NCI-H2107 treated with DMSO at 0.1 percent for 48 hours (cell line): Measurements from ENCODE around the gene LRRC56.

Experiments used
- DNase-seq: peaks from one replicate; lab custom pipeline; 2025; ENCODE audit not compliant: unreplicated experiment; lab: John Stamatoyannopoulos, UW

The LRRC56 gene

DNA sequence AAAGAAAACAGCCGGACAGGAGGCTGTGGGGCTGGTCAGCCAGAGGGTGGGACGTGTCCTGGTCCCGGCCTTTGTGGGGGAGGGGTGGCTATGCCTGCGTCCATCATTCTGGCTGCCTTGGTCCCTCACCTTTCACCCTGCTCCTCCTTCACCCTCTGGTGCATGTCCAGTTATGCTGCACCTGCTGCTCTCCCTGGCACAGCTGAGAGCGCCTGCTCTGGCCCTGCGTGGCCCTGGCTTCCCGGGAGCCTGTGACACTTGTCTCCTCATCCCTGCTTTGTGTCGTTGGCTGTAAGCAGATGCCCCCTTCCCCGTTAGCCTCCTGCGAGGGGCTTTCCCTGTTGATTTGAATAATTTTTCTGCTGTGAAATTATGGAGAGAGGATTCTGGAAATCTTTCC is 55.6 kb downstream of the LRRC56 start:
- no peak for DNase-seq

DNA sequence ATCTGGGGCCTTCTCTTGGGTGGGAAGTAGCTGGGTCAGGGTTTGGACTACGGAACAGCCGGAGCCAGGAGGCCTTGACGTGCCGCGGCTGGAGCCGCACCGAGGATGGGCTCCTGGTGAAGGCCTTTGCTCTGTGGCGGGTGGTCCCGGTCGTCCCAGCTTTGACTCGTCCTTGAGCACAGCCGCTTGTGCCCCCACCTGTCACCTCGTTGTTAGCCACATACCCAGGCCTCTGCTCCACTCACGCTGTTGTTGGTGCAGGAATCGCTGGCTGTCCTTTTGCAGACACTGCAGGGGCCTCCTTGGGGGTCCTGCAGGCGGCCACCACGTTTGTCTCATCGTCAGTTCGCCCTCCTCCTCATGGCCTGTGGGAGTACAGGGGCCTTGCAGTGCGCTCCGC is 56.0 kb downstream of the LRRC56 start:
- DNase-seq, result no peak

DNA sequence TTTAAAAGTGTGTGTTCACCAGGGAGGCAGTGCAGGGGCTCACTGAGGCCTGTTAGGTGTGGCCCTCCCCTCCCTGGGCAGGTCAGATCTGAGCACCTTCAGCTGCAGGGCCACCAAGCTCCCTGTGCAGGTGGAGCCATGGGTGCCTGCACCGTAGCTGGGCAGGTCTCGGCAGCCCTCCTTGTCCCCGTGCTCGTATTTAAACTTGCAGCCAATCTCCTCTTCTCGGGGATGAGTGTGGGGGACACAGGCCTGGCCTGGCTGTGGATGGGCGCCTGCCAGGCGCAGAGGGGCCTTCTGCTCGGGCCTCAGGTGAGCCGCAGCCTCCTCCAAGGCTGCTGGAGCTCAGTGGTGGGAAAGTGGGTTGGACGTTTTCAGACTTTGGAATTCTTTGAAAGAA is 58.1 kb downstream of the LRRC56 start:
- DNase-seq, result no peak

DNA sequence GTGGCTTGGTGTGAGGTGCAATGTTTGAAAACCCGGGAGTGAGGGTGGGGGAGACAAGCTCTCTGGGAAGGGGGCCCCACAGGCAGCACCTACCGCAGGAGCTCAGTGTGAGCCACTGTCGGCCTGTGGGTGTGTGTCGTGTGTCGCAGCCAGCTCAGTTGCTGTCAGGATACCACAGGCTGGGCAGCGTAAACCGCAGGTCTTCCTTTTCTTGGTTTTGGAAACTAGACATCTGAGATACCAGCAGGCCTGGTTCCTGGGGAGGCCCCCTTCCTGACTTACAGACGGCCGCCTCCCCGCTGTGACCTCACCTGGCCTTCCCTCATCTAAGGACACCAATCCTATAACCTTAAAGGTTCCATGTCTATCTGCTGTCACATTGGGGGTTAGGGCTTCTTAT is 59.0 kb downstream of the LRRC56 start:
- no peak for DNase-seq

DNA sequence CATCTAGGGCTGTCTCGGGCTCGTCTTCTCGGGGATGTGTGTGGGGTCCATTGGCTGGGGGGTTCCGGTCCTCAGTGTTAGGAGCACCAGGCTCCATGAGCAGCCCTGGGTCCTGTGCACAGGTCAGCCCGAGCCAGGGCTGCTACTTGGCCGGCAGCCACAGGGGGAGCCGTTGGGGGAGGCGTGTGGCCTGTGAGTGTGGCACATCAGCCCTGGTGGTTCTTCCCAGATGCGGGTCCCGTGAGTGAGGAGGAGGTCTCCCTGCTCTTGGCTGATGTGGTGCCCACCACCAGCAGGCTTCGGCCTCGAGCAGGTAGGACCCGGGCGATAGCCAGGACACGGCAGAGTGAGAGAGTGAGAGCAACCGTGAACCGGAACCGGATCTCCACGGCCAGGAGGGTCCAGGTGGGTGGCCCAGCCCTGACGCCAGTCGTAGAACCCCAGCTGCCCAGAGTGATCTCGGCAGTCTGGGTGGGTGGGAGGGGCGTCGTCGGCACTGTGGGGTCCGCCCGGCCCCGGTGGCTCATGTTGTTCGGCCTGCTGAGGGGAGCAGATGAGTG is 59.9 kb downstream of the LRRC56 start:
- no peak for DNase-seq

DNA sequence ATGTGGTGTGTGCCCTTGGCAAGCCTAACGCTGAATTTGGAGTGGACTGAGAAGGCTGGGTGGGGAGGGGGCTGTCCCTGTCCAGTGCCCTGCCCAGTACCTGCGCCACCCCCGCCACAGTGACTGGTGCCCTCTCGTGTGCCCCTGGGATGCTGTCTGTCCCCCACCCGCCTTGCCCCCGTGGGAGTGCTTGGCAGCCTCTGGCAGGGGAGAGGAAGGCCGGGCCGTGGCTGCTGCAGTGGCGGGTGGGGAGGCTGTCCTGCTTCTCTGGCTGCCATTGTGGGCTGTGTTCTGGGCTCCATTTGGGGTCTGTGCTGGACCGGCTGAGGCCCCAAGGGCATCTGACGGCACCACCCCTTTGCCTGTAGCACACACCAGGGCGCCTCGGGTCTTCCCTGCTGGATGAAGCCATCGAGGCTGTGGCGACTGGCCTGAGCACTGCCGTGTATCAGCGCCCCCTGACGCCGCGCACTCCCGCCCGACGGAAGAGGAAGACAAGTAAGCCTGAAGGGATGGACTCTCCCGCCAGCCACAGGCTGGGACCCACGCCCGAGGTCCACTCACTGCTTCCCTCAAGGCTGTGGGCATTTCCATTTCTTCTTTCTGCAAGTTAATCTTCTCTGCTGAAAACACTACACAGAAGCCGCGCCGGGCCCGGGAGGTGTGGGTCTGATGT is 60.8 kb downstream of the LRRC56 start:
- no peak for DNase-seq

DNA sequence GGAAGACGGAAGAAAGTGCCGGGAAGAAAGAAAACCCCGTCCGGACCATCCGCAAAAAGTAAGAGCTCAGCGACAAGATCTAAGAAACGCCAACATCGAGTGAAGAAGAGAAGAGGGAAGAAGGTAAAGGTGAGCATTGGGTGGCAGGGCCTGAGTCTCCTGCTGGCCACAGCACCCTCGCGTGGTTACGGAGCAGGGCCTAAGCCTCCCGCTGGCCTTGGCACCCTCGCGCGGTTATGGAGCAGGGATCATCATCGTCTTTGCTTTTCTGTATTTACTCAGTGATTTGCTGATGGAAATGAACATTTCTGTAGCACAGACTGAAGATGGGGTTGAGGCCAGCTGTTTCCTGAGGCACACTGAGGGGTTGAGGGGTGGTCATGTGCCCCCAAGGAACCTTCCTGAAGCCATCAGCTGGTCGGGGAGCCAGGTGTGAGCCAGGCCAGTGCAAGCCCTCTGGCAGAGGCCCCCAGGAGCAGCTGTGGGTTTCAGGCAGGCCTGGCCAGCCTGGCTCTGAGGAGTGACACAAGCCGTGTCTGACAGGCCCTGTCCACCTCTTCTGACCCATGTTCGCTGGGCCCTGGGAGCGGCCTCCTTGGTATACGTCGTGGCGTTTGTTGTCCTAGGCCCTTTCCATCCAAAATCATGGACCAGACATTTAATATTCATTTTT is 64.4 kb downstream of the LRRC56 start:
- no peak for DNase-seq

DNA sequence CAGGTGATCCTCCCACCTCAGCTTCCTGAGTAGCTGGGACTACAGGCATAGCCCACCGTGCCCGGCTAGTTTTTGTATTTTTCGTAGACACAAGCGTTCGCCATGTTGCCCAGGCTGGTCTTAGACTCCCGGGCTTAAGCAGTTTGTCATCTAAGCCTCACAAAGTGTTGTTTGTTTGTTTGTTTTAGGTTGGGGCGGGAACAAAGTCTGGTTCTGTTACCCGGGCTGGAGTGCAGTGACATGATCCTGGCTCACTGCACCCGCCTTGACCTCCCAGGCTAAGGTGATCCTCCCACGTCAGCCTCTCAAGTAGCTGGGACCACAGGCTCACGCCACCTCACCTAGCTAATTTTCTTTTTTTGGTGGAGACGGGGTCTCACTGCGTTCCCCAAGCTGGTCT is 65.8 kb downstream of the LRRC56 start:
- DNase-seq, result no peak
